HepG2 (cell line): ENCODE measurements around the gene LYPD6B. TPM values are rescaled to one million over a fixed set of nuclear protein-coding genes. Genes with fewer than 3 reads are reported as not detected.

ENCODE experiments used
- ATAC-seq: fragments of 200-7000 bp; cut with Tn5 transposase; 3 replicates; pipeline ENCODE4 v1.9.1; 2020; ENCODE audit warnings: mild to moderate bottlenecking, moderate library complexity
- BruUV-seq: library from RNA; stranded (reverse); fragments of 400-500 nt; replicated peaks from 2 replicates; lab custom pipeline; 2021; lab: Mats Ljungman, UMichigan
- CTCF ChIA-PET: fragments of 300-600 bp; formaldehyde crosslinking; extraction: SDS; loops from one replicate; lab custom pipeline; 2021; ENCODE audit warnings: low total read pairs, inconsistent platforms, low intra/inter-chr PET ratio; lab: Yijun Ruan, JAX
- POLR2A ChIA-PET: fragments of 350-600 bp; sonication (Branson Sonifier 250); formaldehyde crosslinking; loops from one replicate; lab custom pipeline; 2020; ENCODE audit warnings: antibody characterized with exemption, inconsistent platforms; lab: Yijun Ruan, JAX
- DNase-seq: peaks from one replicate; pipeline ENCODE4 v3.0.0-alpha.2; 2015; ENCODE audit warnings: low spot score
- FAIRE-seq: peaks from 3 replicates; lab custom pipeline; 2011; peaks lifted over from hg19 to GRCh38; lab: Jason Lieb, UNC
- H2AFZ ChIP-seq: one replicate; pipeline ENCODE4 v1.6.1; 2011; ENCODE audit warnings: low read length, inconsistent platforms
- H3K27ac ChIP-seq: fragments of 300-600 bp; 3 replicates; pipeline ENCODE4 v1.8.0; 2011; ENCODE audit warnings: mixed run types, mild to moderate bottlenecking, mixed read lengths, low read length, inconsistent platforms; ENCODE audit not compliant: insufficient read depth; ENCODE audit errors: extremely low read length
- H3K27me3 ChIP-seq, 2 experiments: fragments of 200-600 bp in 1 of 2; 2 replicates in 1 of 2; 3 replicates in 1 of 2; pipeline versions ENCODE4 v1.6.0 to v1.8.0; 2011; ENCODE audit warnings: low read length in 2 of 2, mild to moderate bottlenecking in 2 of 2, moderate library complexity in 2 of 2, inconsistent platforms in 1 of 2; ENCODE audit not compliant: insufficient read depth in 2 of 2, control insufficient read depth in 1 of 2
- H3K36me3 ChIP-seq, 2 experiments: fragments of 200-600 bp in 1 of 2; replicated peaks in 1 of 2; 2 replicates in 1 of 2; 3 replicates in 1 of 2; pipeline versions ENCODE4 v1.5.1 to v1.8.0; 2011; ENCODE audit warnings: low read length in 2 of 2, inconsistent platforms in 1 of 2; ENCODE audit not compliant: insufficient read depth in 2 of 2, control insufficient read depth in 1 of 2
- H3K4me1 ChIP-seq: 2 replicates; pipeline ENCODE4 v1.5.1; 2012; ENCODE audit warnings: low read length, inconsistent platforms; ENCODE audit not compliant: insufficient read depth
- H3K4me2 ChIP-seq: 2 replicates; pipeline ENCODE4 v1.6.0; 2011; ENCODE audit warnings: low read depth, low read length, inconsistent platforms
- H3K4me3 ChIP-seq, 3 experiments: fragments of 200-600 bp in 1 of 3; sonication (generic), shearing (Covaris generic) in 1 of 3; replicated peaks in 1 of 3; 2 replicates each; pipeline ENCODE4 v1.5.1; 2011 to 2016; ENCODE audit warnings: low read length in 3 of 3, inconsistent platforms in 2 of 3, low read depth in 2 of 3, mild to moderate bottlenecking in 2 of 3, control low read depth in 1 of 3, mixed read lengths in 1 of 3; ENCODE audit not compliant: insufficient read depth in 1 of 3
- H3K79me2 ChIP-seq: one replicate; pipeline ENCODE4 v1.6.1; 2011; ENCODE audit warnings: low read length, inconsistent platforms; ENCODE audit not compliant: insufficient read depth
- H3K9ac ChIP-seq: 2 replicates; pipeline ENCODE4 v1.6.0; 2011; ENCODE audit warnings: mild to moderate bottlenecking, low read depth, low read length, inconsistent platforms; ENCODE audit not compliant: insufficient read depth
- H3K9me3 ChIP-seq: 2 replicates; pipeline ENCODE4 v1.5.1; 2012; ENCODE audit warnings: mild to moderate bottlenecking, low read length
- H4K20me1 ChIP-seq: 2 replicates; pipeline ENCODE4 v1.6.0; 2011; ENCODE audit warnings: inconsistent platforms, mild to moderate bottlenecking, low read length, moderate library complexity; ENCODE audit not compliant: insufficient read depth
- AFF4 ChIP-seq: sonication (generic); formaldehyde crosslinking; IDR thresholded peaks from 2 replicates; pipeline ENCODE4 v1.4.0; 2020; ENCODE audit warnings: missing genetic modification reagents
- MYNN ChIP-seq: sonication (generic); formaldehyde crosslinking; IDR thresholded peaks from 2 replicates; pipeline ENCODE4 v1.4.0; 2020; ENCODE audit warnings: mild to moderate bottlenecking, low read depth, missing genetic modification reagents
- NBN ChIP-seq: fragments of 450-650 bp; conservative IDR thresholded peaks from 2 replicates; pipeline ENCODE4 v1.6.1; 2017
- NFATC3 ChIP-seq: sonication (generic); formaldehyde crosslinking; IDR thresholded peaks from 2 replicates; pipeline ENCODE4 v1.5.1; 2020; ENCODE audit warnings: mild to moderate bottlenecking, missing genetic modification reagents
- PBX3 ChIP-seq: sonication (generic); formaldehyde crosslinking; IDR thresholded peaks from 2 replicates; pipeline ENCODE4 v1.8.1; 2023; ENCODE audit warnings: missing genetic modification reagents, inconsistent platforms, borderline replicate concordance
- TCF12 ChIP-seq, 2 experiments: fragments of 450-650 bp in 1 of 2; sonication (generic) in 1 of 2; formaldehyde crosslinking in 1 of 2; IDR thresholded peaks; 2 replicates each; pipeline versions ENCODE4 v1.6.1 to v1.8.0; 2017 to 2022; ENCODE audit warnings: antibody characterized with exemption in 1 of 2, mild to moderate bottlenecking in 1 of 2, missing genetic modification reagents in 1 of 2, moderate library complexity in 1 of 2
- U2AF2 ChIP-seq: fragments of 200-400 bp; formaldehyde crosslinking; IDR thresholded peaks from 2 replicates; pipeline ENCODE4 v1.6.1; 2017; ENCODE audit warnings: low read depth, mild to moderate bottlenecking, low read length
- ZBTB1 ChIP-seq: sonication (generic); formaldehyde crosslinking; IDR thresholded peaks from 2 replicates; pipeline ENCODE4 v1.4.0; 2020; ENCODE audit warnings: missing genetic modification reagents, borderline replicate concordance
- ZNF639 ChIP-seq: conservative IDR thresholded peaks from 2 replicates; pipeline ENCODE4 v1.6.1; 2018; ENCODE audit warnings: missing genetic modification reagents
- ZNF761 ChIP-seq: sonication (generic); formaldehyde crosslinking; conservative IDR thresholded peaks from 2 replicates; pipeline ENCODE4 v1.4.0; 2020; ENCODE audit warnings: mild to moderate bottlenecking, missing genetic modification reagents
- ZXDC ChIP-seq: sonication (generic); formaldehyde crosslinking; IDR thresholded peaks from 2 replicates; pipeline ENCODE4 v1.5.0; 2020; ENCODE audit warnings: mild to moderate bottlenecking, missing genetic modification reagents
- WGBS: methylation state at CpG from one replicate; pipeline ENCODE4 v1.1.6; 2017; ENCODE audit warnings: low lambda C conversion rate; 5-methylcytosine and 5-hydroxymethylcytosine counted together
- in situ Hi-C: cut with HindIII; loops from 2 replicates; pipeline ENCODE4 v1.10.0; 2017; ENCODE audit warnings: low pct_unique_long_range_greater_than_20kb; ENCODE audit not compliant: extremely low pct_ligation_motif_present
- intact Hi-C: fragments of 100-400 bp; cut with micrococcal nuclease; formaldehyde crosslinking; loops from one replicate; pipeline ENCODE4 v1.10.0; 2022; ENCODE audit not compliant: unreplicated experiment
- polyA plus RNA-seq, 8 experiments: library from polyadenylated mRNA; depleted of rRNA in 3 of 8; stranded (reverse) in 7 of 8; unstranded in 1 of 8; fragments of >200 nt; fragmentation: Illumina TruSeq in 4 of 8; extraction: Trizol in 4 of 8; gene quantifications; 2 replicates each; pipeline versions ENCODE4 v1.2.1 to v1.2.3, GENCODE V29; 2011 to 2016; ENCODE audit warnings: low read depth in 4 of 8, missing spikeins in 1 of 8, mixed read lengths in 1 of 8; ENCODE audit not compliant: insufficient read depth in 1 of 8
- total RNA-seq, 5 experiments: library from RNA; depleted of rRNA; stranded (reverse); fragments of >200 nt; fragmentation: Illumina TruSeq; extraction: Trizol; gene quantifications; 2 replicates each; pipeline ENCODE4 v1.2.3, GENCODE V29; 2016; ENCODE audit warnings: low read depth in 1 of 5

LYPD6B gene
- total and polyA plus RNA-seq, 2 of the 13 experiments (the other 11 are each of a cell fraction or from before 2014, with no cell fraction given), result not detected

GRCh38 chr2:149021271-149021719 is 17.2 kb upstream of the LYPD6B start (continued):
- TF ChIP-seq AFF4 (CRISPR knock-in tag) (no peak), MYNN (CRISPR knock-in tag) (no peak)

- Histone ChIP-seq H3K4me2 (no peak overlapping the region), H3K27ac (no peak overlapping the region), H3K36me3 (no peaks in the 10 kb centered on the region), H3K79me2 (no peaks in the 10 kb centered on the region), H3K4me1 (peaks cover 12% of the 10 kb centered on the region), H3K9me3 (no peaks in the 10 kb centered on the region), H3K4me3 (no peak overlapping the region), H4K20me1 (no peaks in the 10 kb centered on the region), H3K27me3 (peaks cover 0 to 13% of the 10 kb centered on the region in 2 experiments; a peak in 2 of 5 replicates), H3K9ac (no peak overlapping the region), H2AFZ (no peak overlapping the region)
- ATAC-seq, result no peak
- no peak for DNase-seq
- no peak for FAIRE-seq
- WGBS, result 74% methylated on average over 6 of the region's 6 CpGs
- ChIA-PET POLR2A (no interaction called here), CTCF (no interaction called here)
- in situ Hi-C loops (loop anchor here (5.0 kb wide), 1 partner anchor 541 kb away; no protein-coding TSS in a partner anchor), intact Hi-C loops (no loop called here)
- TF ChIP-seq ZBTB1 (CRISPR knock-in tag) (no peak), ZNF639 (CRISPR knock-in tag) (no peak), ZNF761 (CRISPR knock-in tag) (no peak), ZXDC (no peak), PBX3 (no peak), U2AF2 (no peak), TCF12 (IDR thresholded peaks at IDR 0.05) (no peak), TCF12 (CRISPR knock-in tag; IDR thresholded peaks at IDR 0.05) (no peak), NFATC3 (no peak), NBN (no peak)
- BruUV-seq, result no TSS peak
Observed at GRCh38 chr2:149021761-149022160, 16.7 kb upstream of the LYPD6B start.
